Right forelimb (tissue), 1 donor: ENCODE data around the gene TMEM30B.
"Not testable (repeated sequence)": the region's sequence is repeated elsewhere in the genome, so short reads cannot be mapped to it uniquely, and the experiment has no call there.

Experiments used
- DNase-seq: peaks from one replicate; pipeline ENCODE4 v3.0.0-alpha.2; 2018

TMEM30B gene

GRCh38 chr14:61264651-61265050 is 16.5 kb downstream of the TMEM30B start:
- DNase-seq = no peak

GRCh38 chr14:61264010-61264571 is 17.0 kb downstream of the TMEM30B start:
- DNase-seq = no peak

DNA sequence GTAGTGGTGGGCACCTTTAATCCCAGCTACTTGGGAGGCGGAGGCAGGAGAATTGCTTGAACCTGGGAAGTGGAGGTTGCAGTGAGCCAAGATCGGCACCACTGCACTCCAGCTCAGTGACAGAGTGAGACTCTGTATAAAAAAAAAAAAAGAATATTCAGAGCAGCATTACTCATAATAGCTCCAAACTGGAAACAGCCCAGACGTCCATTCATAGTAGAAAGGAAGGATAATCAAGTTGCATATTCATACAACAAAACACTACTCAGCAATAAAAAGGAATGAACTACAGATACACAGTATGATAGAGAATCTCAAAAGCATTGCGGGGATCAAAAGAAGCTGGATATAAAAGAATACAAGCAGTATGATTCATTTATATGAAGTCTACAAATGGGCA is 19.1 kb downstream of the TMEM30B start:
- DNase-seq = no peak

DNA sequence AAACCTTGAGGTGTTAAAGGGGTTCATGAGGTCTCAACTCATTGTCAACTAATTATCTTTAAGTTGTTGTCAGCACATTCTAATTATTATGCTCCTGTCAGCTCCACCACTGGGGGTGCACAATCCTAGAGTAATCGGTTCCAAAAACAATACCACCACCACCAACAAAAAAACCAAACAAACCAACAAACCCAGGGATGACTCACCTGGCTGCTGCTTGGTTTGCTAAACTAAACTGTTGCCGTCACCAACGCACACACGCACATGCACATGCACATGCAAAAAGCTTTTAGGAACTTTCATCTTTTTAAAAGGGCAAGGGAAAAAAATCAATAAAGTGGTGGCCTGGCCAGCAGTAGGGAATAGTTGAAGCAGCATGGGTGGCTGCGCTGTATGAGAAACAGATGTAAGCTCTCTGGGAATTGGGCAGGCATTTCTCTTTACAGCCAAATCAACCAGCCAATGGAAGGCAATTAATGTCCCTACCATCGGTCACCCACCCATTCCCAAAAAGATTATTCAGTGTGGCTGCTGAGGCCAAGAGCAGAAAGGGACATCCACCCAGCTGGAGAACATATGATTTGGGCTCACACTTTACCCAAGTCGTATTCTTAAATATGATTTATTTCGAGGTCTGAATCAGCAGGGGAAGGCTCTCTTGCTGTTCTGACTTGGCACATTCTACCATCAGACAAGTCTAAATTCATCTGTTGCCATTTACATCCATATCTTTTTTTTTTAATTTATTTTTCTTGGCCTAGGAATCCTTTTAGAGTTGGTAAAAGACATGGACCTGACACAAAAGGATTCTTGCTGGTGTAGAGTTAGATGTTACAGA is 20.0 kb downstream of the TMEM30B start:
- DNase-seq = no peak

- DNase-seq = no peak
These were observed 22.2 kb downstream of the TMEM30B start for GRCh38 chr14:61258985-61259384.

DNA sequence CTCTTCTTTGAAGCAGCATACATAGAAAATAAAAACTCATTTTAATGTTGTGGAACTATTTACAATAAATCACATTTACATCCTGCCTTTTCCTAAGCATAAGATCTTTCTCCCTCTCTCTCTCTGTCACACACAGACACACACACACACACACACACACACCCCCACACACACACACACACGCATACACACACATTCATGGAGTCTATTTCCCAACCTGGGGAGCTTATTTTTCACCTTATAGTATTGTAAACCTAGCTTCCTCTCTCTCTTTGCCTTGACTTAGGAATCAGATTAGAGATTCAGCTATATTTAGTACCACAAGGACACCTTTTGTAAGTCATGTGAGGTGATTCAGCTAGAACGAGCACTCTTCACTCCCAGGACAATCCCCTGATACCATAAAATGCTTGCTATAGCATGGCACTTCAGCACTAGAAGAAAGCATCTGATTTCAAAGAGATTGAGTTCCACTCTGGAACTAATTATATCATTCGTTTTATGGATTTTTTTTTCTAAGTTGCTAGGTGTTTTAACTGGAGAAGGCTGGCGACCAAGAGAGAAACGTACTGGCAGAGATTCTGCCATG is 23.6 kb downstream of the TMEM30B start:
- DNase-seq = no peak

DNA sequence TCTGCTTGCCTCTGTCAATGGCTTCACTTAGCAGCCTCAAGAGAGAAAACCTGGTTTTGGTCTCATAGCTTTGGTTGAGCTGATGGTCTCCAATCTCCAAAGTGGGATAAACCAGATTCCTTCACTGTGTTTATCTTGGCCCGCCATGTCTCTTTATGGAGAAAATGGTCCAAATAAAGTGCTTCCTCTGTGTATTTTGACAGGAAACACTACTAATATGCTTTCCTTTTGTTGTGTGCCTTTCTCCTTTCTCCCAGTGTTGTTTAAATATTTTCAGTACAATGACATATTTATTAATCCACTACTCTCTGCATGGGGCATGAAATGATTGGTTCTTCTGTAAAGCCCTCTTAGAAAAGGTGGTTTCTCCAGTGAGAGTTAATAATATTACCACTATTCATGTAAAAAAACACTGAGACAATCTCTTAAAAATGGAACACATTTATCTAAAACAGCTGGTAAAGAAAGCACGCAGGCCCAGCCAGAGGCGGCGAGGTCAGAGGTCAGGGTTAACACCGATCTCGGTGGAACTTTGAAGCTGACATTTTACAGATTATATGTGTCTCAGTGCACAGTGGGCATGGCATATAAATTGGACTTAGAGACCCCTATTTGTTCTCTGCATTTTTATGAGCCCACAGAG is 24.2 kb downstream of the TMEM30B start:
- DNase-seq = no peak

GRCh38 chr14:61255968-61256367 is 25.2 kb downstream of the TMEM30B start:
- no peak for DNase-seq

- no peak for DNase-seq
These were observed 26.2 kb downstream of the TMEM30B start for GRCh38 chr14:61254808-61255526.

DNA sequence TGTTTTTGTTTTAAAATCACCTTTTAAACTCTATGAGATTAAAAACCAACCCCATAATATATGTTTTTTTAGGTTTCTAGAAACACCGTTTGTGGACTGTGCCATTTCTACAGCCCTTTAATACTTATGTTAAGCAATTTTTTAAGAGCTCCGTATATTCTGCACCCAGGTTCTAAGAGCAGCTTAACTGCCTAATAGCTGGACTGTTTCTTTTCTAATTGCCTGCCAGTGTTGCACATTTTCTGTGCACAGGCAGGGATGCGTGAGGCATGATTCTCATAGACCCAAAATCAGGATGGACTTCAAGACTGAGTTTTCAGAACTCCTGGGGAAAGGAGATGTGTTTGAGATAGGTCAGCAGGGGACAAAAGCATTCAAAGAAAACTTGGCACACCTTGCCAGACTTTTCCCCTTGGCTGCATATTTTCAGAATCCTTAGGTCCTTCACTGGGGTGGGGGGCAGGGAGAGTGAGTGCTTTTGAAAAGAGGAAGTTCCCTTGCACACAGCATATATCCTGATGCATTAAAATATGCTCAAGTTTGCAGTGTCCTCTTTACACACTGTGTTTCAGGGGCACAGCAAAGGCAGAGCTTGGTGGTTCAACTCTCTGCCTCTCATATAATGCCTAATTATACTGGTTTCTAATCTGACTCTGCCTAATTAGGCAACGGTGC is 27.9 kb downstream of the TMEM30B start:
- DNase-seq = no peak

GRCh38 chr14:61252369-61253063 is 28.6 kb downstream of the TMEM30B start:
- peak; percentile 84 for DNase-seq

DNA sequence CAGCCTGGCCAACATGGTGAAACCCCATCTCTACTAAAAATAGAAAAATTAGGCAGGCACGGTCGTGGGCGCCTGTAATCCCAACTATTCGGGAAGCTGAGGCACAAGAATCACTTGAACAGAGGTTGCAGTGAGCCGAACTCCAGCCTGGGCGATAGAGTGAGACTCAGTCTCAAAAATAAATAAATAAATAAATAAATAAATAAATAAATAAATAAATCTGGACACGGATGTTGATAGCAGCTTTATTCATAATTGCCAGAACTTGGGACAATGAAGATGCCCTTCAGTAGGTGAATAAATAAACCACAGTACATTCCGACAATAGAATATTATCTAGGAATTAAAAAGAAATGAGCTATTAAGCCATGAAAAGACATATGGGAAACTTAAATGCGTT is 31.1 kb downstream of the TMEM30B start:
- no peak for DNase-seq

DNA sequence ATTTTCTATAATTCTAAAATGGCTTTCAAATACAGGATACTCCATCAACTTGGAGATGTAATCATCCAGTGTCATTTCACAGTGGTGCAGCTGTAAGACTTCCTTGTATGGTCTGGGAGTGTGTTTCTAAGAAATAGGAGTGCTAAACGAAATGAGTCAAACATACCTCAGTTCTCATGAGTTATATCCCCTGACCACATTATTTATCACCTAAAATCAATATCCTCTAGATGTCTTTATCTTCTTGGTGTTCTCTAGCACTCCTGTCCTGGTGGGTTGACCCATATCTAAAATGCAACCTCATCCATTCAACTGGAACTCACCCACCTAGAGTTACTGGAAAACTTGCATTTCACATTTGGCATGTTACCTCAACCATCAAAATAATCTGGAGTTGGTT is 33.2 kb downstream of the TMEM30B start:
- no peak for DNase-seq

- DNase-seq = no peak
These were observed 34.4 kb downstream of the TMEM30B start for GRCh38 chr14:61246721-61247120.

DNA sequence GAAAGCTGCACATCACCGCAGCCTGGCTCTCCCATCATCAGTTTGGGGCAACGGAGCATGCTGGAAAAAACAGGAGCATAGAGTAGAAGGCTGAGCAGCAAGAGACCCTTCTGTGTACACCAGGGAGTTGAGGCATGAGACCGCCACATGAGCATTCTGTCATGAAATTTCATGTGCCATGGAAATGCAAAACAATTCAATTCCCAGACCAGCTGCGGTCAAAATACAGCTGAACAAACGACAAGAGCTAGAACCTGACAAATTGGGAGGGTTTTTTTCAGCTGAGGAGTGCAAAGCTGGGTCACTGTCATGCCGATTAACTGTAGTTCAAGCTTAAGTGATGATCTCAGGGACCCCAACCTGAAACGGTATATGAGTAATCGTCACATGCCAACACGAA is 37.1 kb downstream of the TMEM30B start:
- no peak for DNase-seq

GRCh38 chr14:61240206-61240605 is 40.9 kb downstream of the TMEM30B start:
- no peak for DNase-seq

GRCh38 chr14:61239285-61239684 is 41.9 kb downstream of the TMEM30B start:
- DNase-seq = not testable (repeated sequence)

DNA sequence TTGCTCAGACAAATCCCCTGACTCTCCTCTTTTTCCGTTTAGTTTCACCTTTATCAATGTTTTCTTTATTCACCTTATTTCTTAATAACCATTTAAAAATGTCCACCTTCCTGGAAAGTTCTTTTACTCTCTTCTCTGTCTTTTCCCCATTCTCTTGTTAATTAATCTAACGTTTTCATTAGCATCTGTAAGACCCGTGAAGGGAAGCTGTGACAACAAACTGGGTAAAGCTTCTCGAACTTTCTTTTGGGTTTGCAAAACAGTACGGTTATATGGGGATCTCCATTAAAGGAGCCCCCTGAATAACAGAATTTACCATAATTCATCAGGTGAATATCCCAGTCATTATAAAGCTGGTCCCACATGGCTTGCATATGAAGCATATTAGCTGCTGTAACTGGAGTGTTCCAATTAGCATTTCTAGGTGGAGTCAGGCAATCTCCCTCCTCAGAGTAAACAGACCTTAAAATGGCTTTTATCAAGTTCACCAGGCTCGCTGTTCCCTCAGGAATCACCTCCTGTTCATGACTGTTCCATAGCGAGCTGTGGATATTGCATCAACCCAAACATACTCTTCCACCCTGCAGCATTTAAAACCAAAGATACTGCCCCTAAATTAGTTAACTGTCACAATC is 42.4 kb downstream of the TMEM30B start:
- DNase-seq = no peak

GRCh38 chr14:61234215-61234916 is 46.8 kb downstream of the TMEM30B start:
- DNase-seq = no peak

DNA sequence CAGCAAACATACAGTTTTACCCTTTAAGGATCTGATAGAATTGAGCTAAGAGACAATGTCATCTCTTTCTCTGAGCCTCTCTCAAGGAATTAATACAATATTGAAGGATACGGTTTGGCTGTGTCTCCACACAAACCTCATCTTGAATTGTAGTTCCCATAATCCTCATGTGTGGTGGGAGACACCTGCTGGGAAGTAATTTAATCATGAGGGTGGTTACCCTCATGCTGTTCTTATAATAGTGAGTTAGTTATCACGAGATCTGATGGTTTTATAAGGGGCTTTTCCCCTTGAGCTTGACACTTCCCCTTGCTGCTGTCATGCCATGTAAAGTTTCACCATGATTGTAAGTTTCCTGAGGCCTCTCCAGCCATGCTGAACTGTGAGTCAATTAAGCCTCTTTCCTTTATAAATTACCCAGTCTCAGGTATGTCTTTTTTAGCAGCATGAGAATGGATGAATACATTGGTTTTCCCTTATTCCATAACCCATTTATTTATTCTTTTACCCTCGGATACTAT is 47.6 kb downstream of the TMEM30B start:
- no peak for DNase-seq
